ENCODE data around the gene TBC1D22A. TPM values are rescaled to one million over a fixed set of nuclear protein-coding genes. Genes with fewer than 3 reads are reported as not detected.
A peak's percentile ranks its signal among the peaks of the same experiment; 100 is the strongest.

TBC1D22A gene
- total RNA-seq, 2 donors from 2014 or later, result 11.5 to 15.4 TPM

DNA sequence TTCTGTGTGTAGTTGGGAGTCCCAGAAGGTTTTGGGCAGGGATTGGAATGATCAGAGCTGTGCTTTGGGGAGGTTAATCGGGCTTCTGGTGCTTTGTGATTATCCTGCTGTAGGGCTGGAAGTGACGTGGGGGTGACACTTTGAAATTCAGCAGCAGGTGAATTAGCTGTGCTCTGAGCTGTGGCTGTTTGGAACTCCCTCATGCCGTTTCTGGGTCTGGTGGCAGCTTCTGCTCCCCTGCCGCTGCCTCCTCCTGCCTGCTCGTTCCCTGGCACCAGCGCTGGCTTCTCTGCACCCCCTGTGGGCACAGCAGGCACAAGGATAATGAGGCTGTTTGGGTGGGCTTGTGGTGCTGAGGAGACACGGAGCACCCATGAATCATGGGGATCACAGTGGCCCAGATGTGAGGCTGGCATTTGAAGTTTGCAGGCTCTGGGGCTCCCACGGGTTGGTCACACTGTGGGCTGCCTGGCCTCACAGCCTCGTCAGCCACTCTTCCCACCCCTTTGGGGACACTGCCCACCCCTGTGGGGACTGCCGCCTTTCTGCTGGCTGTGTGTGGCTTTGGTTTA, 49.7 kb downstream of the TBC1D22A start:
- Histone ChIP-seq H3K4me1 (no peaks in the 10 kb centered on the region), H3K4me3 (no peak overlapping the region), H3K9me3 (no peaks in the 10 kb centered on the region), H3K27ac (no peak overlapping the region), H3K36me3 (peaks cover 6% of the 10 kb centered on the region), H3K27me3 (no peaks in the 10 kb centered on the region)
- DNase-seq (ENCODE audit: low spot score), result peak; percentile 43
- TF ChIP-seq CTCF (IDR thresholded peaks at IDR 0.05), result no peak

GRCh38 chr22:46812788-46813187, 50.3 kb downstream of the TBC1D22A start:
- no peaks in the 10 kb centered on the region for H3K4me1 ChIP-seq
- H3K27ac ChIP-seq, result no peak overlapping the region
- no peaks in the 10 kb centered on the region for H3K9me3 ChIP-seq
- H3K36me3 ChIP-seq, result no peaks in the 10 kb centered on the region
- H3K27me3 ChIP-seq, result no peaks in the 10 kb centered on the region
- DNase-seq (ENCODE audit: low spot score), result no peak
- H3K4me3 ChIP-seq, result no peak overlapping the region
- TF ChIP-seq CTCF (IDR thresholded peaks at IDR 0.05), result no peak

DNA sequence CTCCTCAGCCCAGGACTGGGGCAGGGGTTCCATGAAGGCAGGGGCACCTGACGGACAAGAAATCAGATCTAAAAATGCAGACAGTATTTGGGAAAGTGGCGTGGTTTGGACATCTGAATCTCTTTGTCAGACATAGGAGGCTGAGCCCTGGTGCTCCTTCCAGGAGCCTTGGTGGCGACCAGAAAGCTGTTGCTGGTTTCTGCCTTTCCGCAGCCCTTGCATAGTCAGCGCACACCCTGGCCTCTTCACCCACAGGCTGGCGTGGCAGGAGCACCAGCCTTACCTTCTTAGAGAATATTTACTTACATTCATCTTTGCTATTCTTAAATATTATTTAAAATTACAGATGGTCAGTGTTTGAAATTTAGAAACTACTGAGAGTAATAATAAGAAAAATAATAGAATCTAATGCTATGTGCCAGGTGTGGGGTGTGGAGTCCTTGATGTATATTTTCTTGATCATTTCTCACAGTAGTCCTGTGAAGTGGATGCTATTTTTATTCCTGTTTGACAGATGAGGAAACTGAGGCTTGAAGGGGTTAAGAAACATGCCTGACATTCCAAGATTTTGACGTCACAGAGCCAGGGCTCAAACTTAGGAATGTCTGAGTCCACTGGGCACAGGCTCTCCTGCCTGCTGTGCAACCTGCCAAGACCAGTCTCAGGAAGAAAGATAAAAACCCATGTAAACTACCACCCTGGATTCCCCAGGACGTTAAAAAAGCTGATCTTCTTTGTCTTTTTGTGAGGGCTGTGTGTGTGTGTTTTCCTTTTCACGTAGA, 51.6 kb downstream of the TBC1D22A start:
- H3K27ac ChIP-seq, result no peak overlapping the region
- DNase-seq (ENCODE audit: low spot score), result no peak

GRCh38 chr22:46815132-46815531, 52.7 kb downstream of the TBC1D22A start:
- DNase-seq (ENCODE audit: low spot score), result no peak
- no peak overlapping the region for H3K4me3 ChIP-seq
- TF ChIP-seq CTCF (IDR thresholded peaks at IDR 0.05), result no peak
- H3K27me3 ChIP-seq, result no peaks in the 10 kb centered on the region
- H3K27ac ChIP-seq, result no peak overlapping the region
- H3K9me3 ChIP-seq, result no peaks in the 10 kb centered on the region
- no peaks in the 10 kb centered on the region for H3K36me3 ChIP-seq
- no peaks in the 10 kb centered on the region for H3K4me1 ChIP-seq

More for the DNA sequence above, 51.6 kb downstream of the TBC1D22A start:
- no peak overlapping the region for H3K4me3 ChIP-seq
- no peak for TF ChIP-seq CTCF (IDR thresholded peaks at IDR 0.05)
- no peaks in the 10 kb centered on the region for H3K36me3 ChIP-seq
- H3K4me1 ChIP-seq, result no peaks in the 10 kb centered on the region
- no peaks in the 10 kb centered on the region for H3K27me3 ChIP-seq
- no peaks in the 10 kb centered on the region for H3K9me3 ChIP-seq

GRCh38 chr22:46815559-46815895, 53.1 kb downstream of the TBC1D22A start:
- Histone ChIP-seq H3K27me3 (no peaks in the 10 kb centered on the region), H3K27ac (no peak overlapping the region), H3K9me3 (no peaks in the 10 kb centered on the region), H3K4me3 (no peak overlapping the region), H3K4me1 (no peaks in the 10 kb centered on the region), H3K36me3 (no peaks in the 10 kb centered on the region)
- no peak for TF ChIP-seq CTCF (IDR thresholded peaks at IDR 0.05)
- no peak for DNase-seq (ENCODE audit: low spot score)

Measured in right atrium auricular region (tissue), 2 donors.